CD14-positive monocyte (primary cell): Measurements from ENCODE around the gene CTNND2. TPM values are rescaled to one million over a fixed set of nuclear protein-coding genes. Genes with fewer than 3 reads are reported as not detected.

Experiments
- DNase-seq, 3 donors: peaks; one replicate each; pipeline ENCODE4 v3.0.0-alpha.2; 2011 to 2022
- H2AFZ ChIP-seq: 2 replicates; pipeline ENCODE4 v1.6.0; 2012; ENCODE audit warnings: mild to moderate bottlenecking, low read depth, low read length, inconsistent platforms; ENCODE audit not compliant: insufficient read depth, poor library complexity, severe bottlenecking
- H3K27ac ChIP-seq, 2 donors: 1 replicate in 1 of 2; 2 replicates in 1 of 2; pipeline ENCODE4 v1.5.1; 2012 to 2013; ENCODE audit warnings: low read length in 2 of 2, control low read depth in 1 of 2, inconsistent platforms in 1 of 2, low read depth in 1 of 2, mild to moderate bottlenecking in 1 of 2
- H3K27me3 ChIP-seq, 2 donors: one replicate each; pipeline versions ENCODE4 v1.6.0 to v1.6.1; 2011 to 2013; ENCODE audit warnings: low read length in 2 of 2; ENCODE audit not compliant: control insufficient read depth in 2 of 2, insufficient read depth in 2 of 2
- H3K36me3 ChIP-seq, 2 donors: replicated peaks in 1 of 2; 1 replicate in 1 of 2; 2 replicates in 1 of 2; pipeline versions ENCODE4 v1.5.1 to v1.6.1; 2012 to 2013; ENCODE audit warnings: low read length in 2 of 2, control low read depth in 1 of 2, inconsistent platforms in 1 of 2, mild to moderate bottlenecking in 1 of 2; ENCODE audit not compliant: insufficient read depth in 2 of 2, control insufficient read depth in 1 of 2
- H3K4me1 ChIP-seq, 2 donors: 1 replicate in 1 of 2; 2 replicates in 1 of 2; pipeline versions ENCODE4 v1.5.1 to v1.6.1; 2012 to 2013; ENCODE audit warnings: low read length in 2 of 2, control low read depth in 1 of 2, inconsistent platforms in 1 of 2, mild to moderate bottlenecking in 1 of 2, moderate library complexity in 1 of 2; ENCODE audit not compliant: insufficient read depth in 2 of 2, control insufficient read depth in 1 of 2
- H3K4me2 ChIP-seq: replicated peaks from 2 replicates; pipeline ENCODE3; 2012; ENCODE audit warnings: low read length, moderate library complexity, mild to moderate bottlenecking; ENCODE audit not compliant: poor library complexity, severe bottlenecking; ENCODE audit errors: extremely low read depth
- H3K4me3 ChIP-seq, 3 experiments: fragments of 200-600 bp in 1 of 3; sonication (generic) in 1 of 3; replicated peaks in 1 of 3; 1 replicate in 2 of 3; 2 replicates in 1 of 3; pipeline ENCODE4 v1.5.1; 2011 to 2013; ENCODE audit warnings: low read length in 3 of 3, mild to moderate bottlenecking in 3 of 3, control low read depth in 2 of 3, low read depth in 2 of 3, inconsistent platforms in 1 of 3, moderate library complexity in 1 of 3
- H3K79me2 ChIP-seq: 2 replicates; pipeline ENCODE4 v1.6.0; 2012; ENCODE audit warnings: mild to moderate bottlenecking, control low read depth, inconsistent platforms, low read length, moderate library complexity; ENCODE audit not compliant: insufficient read depth
- H3K9ac ChIP-seq: 2 replicates; pipeline ENCODE4 v1.6.0; 2017; ENCODE audit warnings: low read length, mild to moderate bottlenecking; ENCODE audit not compliant: insufficient read depth, poor library complexity, severe bottlenecking
- H3K9me3 ChIP-seq, 2 donors: replicated peaks in 1 of 2; 1 replicate in 1 of 2; 2 replicates in 1 of 2; pipeline versions ENCODE4 v1.5.1 to v1.6.1; 2012 to 2013; ENCODE audit warnings: low read length in 2 of 2, control low read depth in 1 of 2; ENCODE audit not compliant: control insufficient read depth in 1 of 2, insufficient read depth in 1 of 2
- H4K20me1 ChIP-seq: 2 replicates; pipeline ENCODE4 v1.6.0; 2012; ENCODE audit warnings: mild to moderate bottlenecking, low read length, control low read depth, moderate library complexity; ENCODE audit not compliant: insufficient read depth
- H3K27ac Mint-ChIP-seq, 7 donors: one replicate each; pipeline ENCODE4 v1.8.0; 2020; ENCODE audit warnings: mild to moderate bottlenecking in 7 of 7, mixed read lengths in 7 of 7, moderate library complexity in 6 of 7, inconsistent platforms in 2 of 7
- H3K27me3 Mint-ChIP-seq, 3 donors: one replicate each; pipeline ENCODE4 v1.8.0; 2021 to 2022; ENCODE audit warnings: low read depth in 3 of 3, mild to moderate bottlenecking in 3 of 3, mixed read lengths in 3 of 3, moderate library complexity in 3 of 3, inconsistent platforms in 1 of 3
- H3K36me3 Mint-ChIP-seq, 2 donors: one replicate each; pipeline ENCODE4 v1.8.0; 2020; ENCODE audit warnings: mixed read lengths in 2 of 2, inconsistent platforms in 1 of 2, mild to moderate bottlenecking in 1 of 2
- H3K4me1 Mint-ChIP-seq: one replicate; pipeline ENCODE4 v1.8.0; 2020; ENCODE audit warnings: mild to moderate bottlenecking, mixed read lengths
- H3K4me3 Mint-ChIP-seq, 2 donors: one replicate each; pipeline ENCODE4 v1.8.0; 2020; ENCODE audit warnings: mild to moderate bottlenecking in 2 of 2, mixed read lengths in 2 of 2, moderate library complexity in 1 of 2
- H3K9me3 Mint-ChIP-seq, 7 donors: one replicate each; pipeline ENCODE4 v1.8.0; 2020 to 2022; ENCODE audit warnings: mixed read lengths in 7 of 7, mild to moderate bottlenecking in 6 of 7, moderate library complexity in 6 of 7, inconsistent platforms in 2 of 7
- WGBS: methylation state at CpG from one replicate; pipeline ENCODE4 v1.1.5; 2013; ENCODE audit warnings: missing lambda C conversion rate; ENCODE audit not compliant: insufficient coverage; 5-methylcytosine and 5-hydroxymethylcytosine counted together
- intact Hi-C, 2 donors: fragments of 100-400 bp; cut with micrococcal nuclease; formaldehyde crosslinking; loops; one replicate each; pipeline versions ENCODE4 v1.15.0 to v1.15.1; 2023
- polyA plus RNA-seq, 3 donors: library from polyadenylated mRNA; depleted of rRNA in 1 of 3; unstranded in 2 of 3; stranded (reverse) in 1 of 3; fragments of 300-500 nt in 2 of 3; fragments of >200 nt in 1 of 3; fragmentation: Illumina TruSeq in 2 of 3; gene quantifications; 1 replicate in 2 of 3; 2 replicates in 1 of 3; pipeline ENCODE4 v1.2.3, GENCODE V29; 2012 to 2021
- TF ChIP-seq, protein P1 (sequence below): fragments of 200-600 bp; IDR thresholded peaks from one replicate; pipeline ENCODE4 v1.8.0; 2022; ENCODE audit warnings: antibody characterized with exemption, mild to moderate bottlenecking

CTNND2 gene
- polyA plus RNA-seq, 3 donors, result not detected

DNA sequence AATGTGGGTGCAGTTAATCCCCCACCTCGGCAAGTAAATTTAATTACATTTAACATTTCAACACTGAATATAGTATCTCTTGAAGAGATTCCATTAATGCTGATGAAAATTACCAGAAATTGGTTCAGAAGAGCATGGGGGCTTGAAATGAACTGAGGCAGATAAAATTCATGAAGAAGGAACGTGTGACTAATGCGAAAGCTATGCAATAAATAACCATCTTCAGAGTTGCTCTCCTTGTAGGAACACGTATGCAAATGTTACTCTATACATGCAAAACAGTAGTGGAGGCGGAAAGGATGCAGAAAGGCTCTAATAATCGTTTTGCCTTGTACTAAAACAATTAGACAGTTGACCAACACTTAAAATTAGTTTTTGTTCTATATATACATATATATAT is 320.2 kb downstream of the CTNND2 start:
- H3K27ac ChIP-seq, result no peak overlapping the region
- no peak overlapping the region for H2AFZ ChIP-seq
- no peaks in the 10 kb centered on the region for H3K79me2 ChIP-seq
- Mint-ChIP-seq H3K27ac (no peak overlapping the region), H3K36me3 (no peaks in the 10 kb centered on the region), H3K9me3 (no peaks in the 10 kb centered on the region), H3K4me3 (no peak overlapping the region), H3K4me1 (no peaks in the 10 kb centered on the region), H3K27me3 (peaks cover 0 to 3% (median 0%) of the 10 kb centered on the region in 3 donors)
- H3K4me3 ChIP-seq, result no peak overlapping the region
- intact Hi-C loops, result no loop called here
- no peak overlapping the region for H3K4me2 ChIP-seq
- H3K27me3 ChIP-seq, result no peaks in the 10 kb centered on the region
- no peak for DNase-seq
- H3K9me3 ChIP-seq, result no peaks in the 10 kb centered on the region
- no peak overlapping the region for H3K9ac ChIP-seq
- no peaks in the 10 kb centered on the region for H3K4me1 ChIP-seq
- no CpG with 5 or more reads among the region's 6 CpGs for WGBS
- no peaks in the 10 kb centered on the region for H3K36me3 ChIP-seq
- no peaks in the 10 kb centered on the region for H4K20me1 ChIP-seq
- TF ChIP-seq, protein P1, sequence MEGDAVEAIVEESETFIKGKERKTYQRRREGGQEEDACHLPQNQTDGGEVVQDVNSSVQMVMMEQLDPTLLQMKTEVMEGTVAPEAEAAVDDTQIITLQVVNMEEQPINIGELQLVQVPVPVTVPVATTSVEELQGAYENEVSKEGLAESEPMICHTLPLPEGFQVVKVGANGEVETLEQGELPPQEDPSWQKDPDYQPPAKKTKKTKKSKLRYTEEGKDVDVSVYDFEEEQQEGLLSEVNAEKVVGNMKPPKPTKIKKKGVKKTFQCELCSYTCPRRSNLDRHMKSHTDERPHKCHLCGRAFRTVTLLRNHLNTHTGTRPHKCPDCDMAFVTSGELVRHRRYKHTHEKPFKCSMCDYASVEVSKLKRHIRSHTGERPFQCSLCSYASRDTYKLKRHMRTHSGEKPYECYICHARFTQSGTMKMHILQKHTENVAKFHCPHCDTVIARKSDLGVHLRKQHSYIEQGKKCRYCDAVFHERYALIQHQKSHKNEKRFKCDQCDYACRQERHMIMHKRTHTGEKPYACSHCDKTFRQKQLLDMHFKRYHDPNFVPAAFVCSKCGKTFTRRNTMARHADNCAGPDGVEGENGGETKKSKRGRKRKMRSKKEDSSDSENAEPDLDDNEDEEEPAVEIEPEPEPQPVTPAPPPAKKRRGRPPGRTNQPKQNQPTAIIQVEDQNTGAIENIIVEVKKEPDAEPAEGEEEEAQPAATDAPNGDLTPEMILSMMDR, result no peak

DNA sequence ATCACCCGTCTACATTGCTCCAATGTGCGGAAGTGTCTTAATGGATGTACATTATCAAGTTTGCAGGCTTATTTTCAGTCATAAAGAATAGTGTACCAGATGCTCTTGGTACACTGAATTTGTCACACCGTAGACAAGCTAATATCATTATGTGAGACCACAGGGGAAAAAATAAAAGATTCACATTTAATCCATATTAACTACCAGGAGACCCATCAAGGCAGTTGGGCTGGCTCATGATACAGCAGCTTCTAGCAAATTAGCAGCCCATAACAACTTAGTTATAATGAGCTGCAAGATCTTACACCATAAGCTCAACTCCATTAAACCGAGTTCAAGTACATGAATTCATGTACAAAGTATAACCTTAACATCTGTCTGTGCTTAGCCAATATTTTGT is 324.9 kb downstream of the CTNND2 start:
- no peak overlapping the region for H3K27ac ChIP-seq
- H3K9ac ChIP-seq, result no peak overlapping the region
- Mint-ChIP-seq H3K4me1 (no peaks in the 10 kb centered on the region), H3K27me3 (no peaks in the 10 kb centered on the region), H3K4me3 (no peak overlapping the region), H3K9me3 (no peaks in the 10 kb centered on the region), H3K27ac (no peak overlapping the region), H3K36me3 (no peaks in the 10 kb centered on the region)
- H3K9me3 ChIP-seq, result no peaks in the 10 kb centered on the region
- no peak overlapping the region for H3K4me3 ChIP-seq
- no peaks in the 10 kb centered on the region for H3K36me3 ChIP-seq
- no peaks in the 10 kb centered on the region for H4K20me1 ChIP-seq
- intact Hi-C loops, result no loop called here
- no peaks in the 10 kb centered on the region for H3K4me1 ChIP-seq
- no peak for DNase-seq
- H3K4me2 ChIP-seq, result no peak overlapping the region
- no peaks in the 10 kb centered on the region for H3K79me2 ChIP-seq
- 100% methylated on average over 1 of the region's 4 CpGs for WGBS
- H2AFZ ChIP-seq, result no peak overlapping the region
- TF ChIP-seq, protein P1, result no peak
- H3K27me3 ChIP-seq, result no peaks in the 10 kb centered on the region
